ENCODE results near the gene ACOT7. TPM values are rescaled to one million over a fixed set of nuclear protein-coding genes. Genes with fewer than 3 reads are reported as not detected.

Gene ACOT7
- polyA plus RNA-seq, 1 donor = 28.8 TPM

- DNase-seq = no peak
- H3K4me3 ChIP-seq (ENCODE audit: low read length) = no peak overlapping the region
- H3K27me3 ChIP-seq (ENCODE audit: control insufficient read depth, insufficient read depth, low read length) = peaks cover 69% of the 10 kb centered on the region
- H3K27ac ChIP-seq (ENCODE audit: low read length) = no peak overlapping the region
- H3K9me3 ChIP-seq (ENCODE audit: control insufficient read depth, low read depth, low read length) = peaks cover 3% of the 10 kb centered on the region
- H3K4me1 ChIP-seq (ENCODE audit: control insufficient read depth, insufficient read depth, low read length) = peaks cover 30% of the 10 kb centered on the region
- no peaks in the 10 kb centered on the region for H3K36me3 ChIP-seq (ENCODE audit: control insufficient read depth, insufficient read depth, low read length)
- WGBS (ENCODE audit: insufficient coverage, low lambda C conversion rate) = no CpG with 5 or more reads among the region's 20 CpGs
Measured at GRCh38 chr1:6243053-6243834, 150.3 kb downstream of the ACOT7 start.

GRCh38 chr1:6241887-6242740 lies 151.5 kb downstream of the ACOT7 start:
- peaks cover 3% of the 10 kb centered on the region for H3K9me3 ChIP-seq (ENCODE audit: control insufficient read depth, low read depth, low read length)
- no peak overlapping the region for H3K27ac ChIP-seq (ENCODE audit: low read length)
- no peak overlapping the region for H3K4me3 ChIP-seq (ENCODE audit: low read length)
- no peaks in the 10 kb centered on the region for H3K36me3 ChIP-seq (ENCODE audit: control insufficient read depth, insufficient read depth, low read length)
- peak in 1 of 2 donors; percentile 42 for DNase-seq
- no CpG with 5 or more reads among the region's 99 CpGs for WGBS (ENCODE audit: insufficient coverage, low lambda C conversion rate)
- peaks cover 30% of the 10 kb centered on the region for H3K4me1 ChIP-seq (ENCODE audit: control insufficient read depth, insufficient read depth, low read length)
- peaks cover 66% of the 10 kb centered on the region for H3K27me3 ChIP-seq (ENCODE audit: control insufficient read depth, insufficient read depth, low read length)

GRCh38 chr1:6241107-6241886 lies 152.3 kb downstream of the ACOT7 start:
- Histone ChIP-seq H3K9me3 (ENCODE audit: control insufficient read depth, low read depth, low read length) (peaks cover 7% of the 10 kb centered on the region), H3K4me1 (ENCODE audit: control insufficient read depth, insufficient read depth, low read length) (peaks cover 28% of the 10 kb centered on the region), H3K36me3 (ENCODE audit: control insufficient read depth, insufficient read depth, low read length) (no peaks in the 10 kb centered on the region), H3K4me3 (ENCODE audit: low read length) (no peak overlapping the region), H3K27ac (ENCODE audit: low read length) (no peak overlapping the region), H3K27me3 (ENCODE audit: control insufficient read depth, insufficient read depth, low read length) (peaks cover 62% of the 10 kb centered on the region)
- no peak for DNase-seq
- WGBS (ENCODE audit: insufficient coverage, low lambda C conversion rate) = no CpG with 5 or more reads among the region's 33 CpGs

GRCh38 chr1:6239950-6240768 lies 153.4 kb downstream of the ACOT7 start:
- no CpG with 5 or more reads among the region's 17 CpGs for WGBS (ENCODE audit: insufficient coverage, low lambda C conversion rate)
- Histone ChIP-seq H3K4me1 (ENCODE audit: control insufficient read depth, insufficient read depth, low read length) (peaks cover 26% of the 10 kb centered on the region), H3K27me3 (ENCODE audit: control insufficient read depth, insufficient read depth, low read length) (peaks cover 51% of the 10 kb centered on the region), H3K4me3 (ENCODE audit: low read length) (no peak overlapping the region), H3K27ac (ENCODE audit: low read length) (peak overlapping the region; percentile 16), H3K9me3 (ENCODE audit: control insufficient read depth, low read depth, low read length) (peaks cover 7% of the 10 kb centered on the region), H3K36me3 (ENCODE audit: control insufficient read depth, insufficient read depth, low read length) (no peaks in the 10 kb centered on the region)
- peak in 1 of 2 donors; percentile 77 for DNase-seq

- WGBS (ENCODE audit: insufficient coverage, low lambda C conversion rate) = no CpG with 5 or more reads among the region's 7 CpGs
- Histone ChIP-seq H3K4me1 (ENCODE audit: control insufficient read depth, insufficient read depth, low read length) (peaks cover 34% of the 10 kb centered on the region), H3K27ac (ENCODE audit: low read length) (no peak overlapping the region), H3K36me3 (ENCODE audit: control insufficient read depth, insufficient read depth, low read length) (no peaks in the 10 kb centered on the region), H3K9me3 (ENCODE audit: control insufficient read depth, low read depth, low read length) (peaks cover 7% of the 10 kb centered on the region), H3K27me3 (ENCODE audit: control insufficient read depth, insufficient read depth, low read length) (peaks cover 45% of the 10 kb centered on the region), H3K4me3 (ENCODE audit: low read length) (no peak overlapping the region)
- no peak for DNase-seq
Measured at GRCh38 chr1:6239213-6239752, 154.3 kb downstream of the ACOT7 start.

GRCh38 chr1:6237093-6237492 lies 156.5 kb downstream of the ACOT7 start:
- peaks cover 13% of the 10 kb centered on the region for H3K36me3 ChIP-seq (ENCODE audit: control insufficient read depth, insufficient read depth, low read length)
- 67% methylated on average over 1 of the region's 4 CpGs for WGBS (ENCODE audit: insufficient coverage, low lambda C conversion rate)
- H3K9me3 ChIP-seq (ENCODE audit: control insufficient read depth, low read depth, low read length) = peaks cover 4% of the 10 kb centered on the region
- no peak overlapping the region for H3K27ac ChIP-seq (ENCODE audit: low read length)
- DNase-seq = no peak
- H3K4me1 ChIP-seq (ENCODE audit: control insufficient read depth, insufficient read depth, low read length) = peaks cover 37% of the 10 kb centered on the region
- H3K4me3 ChIP-seq (ENCODE audit: low read length) = no peak overlapping the region
- peaks cover 26% of the 10 kb centered on the region for H3K27me3 ChIP-seq (ENCODE audit: control insufficient read depth, insufficient read depth, low read length)

- peak in 1 of 2 donors; percentile 73 for DNase-seq
- Histone ChIP-seq H3K4me1 (ENCODE audit: control insufficient read depth, insufficient read depth, low read length) (peaks cover 26% of the 10 kb centered on the region), H3K9me3 (ENCODE audit: control insufficient read depth, low read depth, low read length) (peaks cover 4% of the 10 kb centered on the region), H3K27me3 (ENCODE audit: control insufficient read depth, insufficient read depth, low read length) (peaks cover 8% of the 10 kb centered on the region), H3K4me3 (ENCODE audit: low read length) (peak overlapping the region; percentile 44), H3K36me3 (ENCODE audit: control insufficient read depth, insufficient read depth, low read length) (peaks cover 25% of the 10 kb centered on the region), H3K27ac (ENCODE audit: low read length) (peak overlapping the region; percentile 31)
- no CpG with 5 or more reads among the region's 30 CpGs for WGBS (ENCODE audit: insufficient coverage, low lambda C conversion rate)
Measured at GRCh38 chr1:6235296-6235677, 158.3 kb downstream of the ACOT7 start.

GRCh38 chr1:6234502-6235295 lies 158.9 kb downstream of the ACOT7 start:
- Histone ChIP-seq H3K36me3 (ENCODE audit: control insufficient read depth, insufficient read depth, low read length) (peaks cover 31% of the 10 kb centered on the region), H3K4me1 (ENCODE audit: control insufficient read depth, insufficient read depth, low read length) (peaks cover 21% of the 10 kb centered on the region), H3K4me3 (ENCODE audit: low read length) (peak overlapping the region; percentile 44), H3K27ac (ENCODE audit: low read length) (peak overlapping the region; percentile 31), H3K9me3 (ENCODE audit: control insufficient read depth, low read depth, low read length) (peaks cover 4% of the 10 kb centered on the region), H3K27me3 (ENCODE audit: control insufficient read depth, insufficient read depth, low read length) (peaks cover 3% of the 10 kb centered on the region)
- no CpG with 5 or more reads among the region's 20 CpGs for WGBS (ENCODE audit: insufficient coverage, low lambda C conversion rate)
- DNase-seq = no peak

- WGBS (ENCODE audit: insufficient coverage, low lambda C conversion rate) = no CpG with 5 or more reads among the region's 1 CpG
- Histone ChIP-seq H3K36me3 (ENCODE audit: control insufficient read depth, insufficient read depth, low read length) (peaks cover 35% of the 10 kb centered on the region), H3K9me3 (ENCODE audit: control insufficient read depth, low read depth, low read length) (peaks cover 4% of the 10 kb centered on the region), H3K4me1 (ENCODE audit: control insufficient read depth, insufficient read depth, low read length) (peaks cover 14% of the 10 kb centered on the region), H3K27me3 (ENCODE audit: control insufficient read depth, insufficient read depth, low read length) (no peaks in the 10 kb centered on the region), H3K27ac (ENCODE audit: low read length) (no peak overlapping the region), H3K4me3 (ENCODE audit: low read length) (no peak overlapping the region)
- no peak for DNase-seq
Measured at GRCh38 chr1:6233376-6233775, 160.2 kb downstream of the ACOT7 start.

All from large intestine (tissue), 3 donors.